Measurements from ENCODE around the gene NME3.
"Not testable (repeated sequence)": the region's sequence is repeated elsewhere in the genome, so short reads cannot be mapped to it uniquely, and the experiment has no call there.

Gene NME3

GRCh38 chr16:1745900-1746692 is 25.2 kb downstream of the NME3 start:
- no peak for DNase-seq

GRCh38 chr16:1745181-1745899 is 26.0 kb downstream of the NME3 start:
- DNase-seq = no peak

GRCh38 chr16:1744338-1744840 is 27.0 kb downstream of the NME3 start:
- DNase-seq = no peak

GRCh38 chr16:1743376-1744337 is 27.7 kb downstream of the NME3 start:
- no peak for DNase-seq

GRCh38 chr16:1741553-1742165 is 29.7 kb downstream of the NME3 start:
- no peak for DNase-seq

GRCh38 chr16:1740781-1741490 is 30.4 kb downstream of the NME3 start:
- no peak for DNase-seq

GRCh38 chr16:1740234-1740633 is 31.1 kb downstream of the NME3 start:
- DNase-seq = no peak

- DNase-seq = no peak
Observed at GRCh38 chr16:1734816-1735215, 36.5 kb downstream of the NME3 start.

- DNase-seq = no peak
Observed at GRCh38 chr16:1734123-1734522, 37.2 kb downstream of the NME3 start.

- not testable (repeated sequence) for DNase-seq
Observed at GRCh38 chr16:1732551-1732987, 38.8 kb downstream of the NME3 start.

GRCh38 chr16:1732071-1732470 is 39.3 kb downstream of the NME3 start:
- no peak for DNase-seq

- DNase-seq = no peak
Observed at GRCh38 chr16:1731603-1732002, 39.7 kb downstream of the NME3 start.

- no peak for DNase-seq
Observed at GRCh38 chr16:1731073-1731472, 40.3 kb downstream of the NME3 start.

GRCh38 chr16:1729445-1729844 is 41.9 kb downstream of the NME3 start:
- DNase-seq = no peak

GRCh38 chr16:1729026-1729425 is 42.3 kb downstream of the NME3 start:
- no peak for DNase-seq

- DNase-seq = no peak
Observed at GRCh38 chr16:1727651-1728624, 43.4 kb downstream of the NME3 start.

- no peak for DNase-seq
Observed at GRCh38 chr16:1726661-1727502, 44.5 kb downstream of the NME3 start.

- DNase-seq = no peak
Observed at GRCh38 chr16:1724491-1724890, 46.9 kb downstream of the NME3 start.

GRCh38 chr16:1723450-1724147 is 47.7 kb downstream of the NME3 start:
- peak; percentile 34 for DNase-seq

All from activated CD4-positive, alpha-beta T cell treated with anti-CD3 and anti-CD28 coated beads, Interleukin-2, amount 50 U/mL, for 16 hours (primary cell).